ENCODE results near the gene IL10RA.
"Not testable (repeated sequence)": the region's sequence is repeated elsewhere in the genome, so short reads cannot be mapped to it uniquely, and the experiment has no call there.

Gene IL10RA

DNA sequence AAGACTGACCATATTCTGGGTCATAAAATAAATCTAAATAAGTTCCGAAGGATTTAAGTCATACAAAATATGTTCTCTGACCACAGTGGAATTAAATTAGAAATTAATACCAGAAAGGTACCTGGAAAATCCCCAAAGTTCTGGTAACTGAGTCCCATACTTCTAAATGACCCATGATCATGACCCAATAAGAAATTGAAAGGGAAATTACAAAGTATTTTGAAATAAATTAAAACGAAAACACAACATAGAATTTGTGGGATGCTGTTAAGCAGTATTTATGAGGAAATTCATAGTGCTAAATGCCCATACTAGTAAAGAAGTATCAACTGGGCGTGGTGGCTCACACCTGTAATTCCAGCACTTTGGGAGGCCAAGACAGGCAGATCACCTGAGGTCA is 23.4 kb upstream of the IL10RA start:
- no peak for DNase-seq

DNA sequence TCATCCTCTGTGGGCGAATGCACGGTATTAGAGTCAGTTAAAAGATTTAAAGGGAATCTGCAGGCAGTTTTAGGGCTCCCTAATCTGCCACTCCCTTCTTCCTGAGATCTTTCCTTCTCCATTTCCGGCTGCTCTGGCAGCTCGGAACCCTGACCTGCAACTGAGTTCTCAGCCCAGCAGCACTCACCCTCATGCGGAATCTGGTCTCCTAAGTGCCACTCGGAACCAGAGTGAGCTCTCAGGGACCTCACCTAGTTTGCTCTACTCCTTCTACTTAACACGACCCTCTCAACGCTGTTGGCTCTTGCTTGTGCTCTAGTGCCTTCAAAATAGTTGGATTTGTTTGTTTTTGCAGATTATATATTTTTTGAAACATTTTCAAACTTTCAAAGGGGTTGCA is 19.3 kb upstream of the IL10RA start:
- DNase-seq = no peak

- no peak for DNase-seq
Observed at GRCh38 chr11:117969160-117969991, 16.8 kb upstream of the IL10RA start.

- no peak for DNase-seq
Observed at GRCh38 chr11:117970400-117971024, 15.7 kb upstream of the IL10RA start.

GRCh38 chr11:117972044-117972443 is 14.2 kb upstream of the IL10RA start:
- DNase-seq = no peak

- no peak for DNase-seq
Observed at GRCh38 chr11:117972629-117973502, 13.3 kb upstream of the IL10RA start.

- DNase-seq = no peak
Observed at GRCh38 chr11:117973503-117973860, 12.7 kb upstream of the IL10RA start.

DNA sequence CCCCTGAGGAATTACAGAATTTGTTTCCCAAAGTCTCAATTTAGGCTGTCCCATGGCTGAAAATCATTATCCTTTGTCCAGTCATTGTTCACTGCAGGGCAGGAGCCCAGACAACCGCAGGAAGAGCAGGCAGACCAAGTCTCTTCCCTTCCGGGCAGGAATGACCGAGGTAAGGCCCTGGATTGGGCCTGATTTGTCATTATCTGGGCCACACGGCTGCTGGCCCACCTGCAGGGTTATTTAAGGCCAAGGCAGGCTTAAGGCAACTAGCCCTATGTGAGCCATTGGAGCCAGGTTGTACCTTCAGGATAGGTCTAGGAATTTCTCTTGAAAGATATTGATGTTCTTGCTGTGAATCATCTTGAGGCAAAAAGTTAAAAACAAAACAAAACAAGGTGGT is 9.7 kb upstream of the IL10RA start:
- DNase-seq = no peak

GRCh38 chr11:117977029-117977428 is 9.2 kb upstream of the IL10RA start:
- no peak for DNase-seq

DNA sequence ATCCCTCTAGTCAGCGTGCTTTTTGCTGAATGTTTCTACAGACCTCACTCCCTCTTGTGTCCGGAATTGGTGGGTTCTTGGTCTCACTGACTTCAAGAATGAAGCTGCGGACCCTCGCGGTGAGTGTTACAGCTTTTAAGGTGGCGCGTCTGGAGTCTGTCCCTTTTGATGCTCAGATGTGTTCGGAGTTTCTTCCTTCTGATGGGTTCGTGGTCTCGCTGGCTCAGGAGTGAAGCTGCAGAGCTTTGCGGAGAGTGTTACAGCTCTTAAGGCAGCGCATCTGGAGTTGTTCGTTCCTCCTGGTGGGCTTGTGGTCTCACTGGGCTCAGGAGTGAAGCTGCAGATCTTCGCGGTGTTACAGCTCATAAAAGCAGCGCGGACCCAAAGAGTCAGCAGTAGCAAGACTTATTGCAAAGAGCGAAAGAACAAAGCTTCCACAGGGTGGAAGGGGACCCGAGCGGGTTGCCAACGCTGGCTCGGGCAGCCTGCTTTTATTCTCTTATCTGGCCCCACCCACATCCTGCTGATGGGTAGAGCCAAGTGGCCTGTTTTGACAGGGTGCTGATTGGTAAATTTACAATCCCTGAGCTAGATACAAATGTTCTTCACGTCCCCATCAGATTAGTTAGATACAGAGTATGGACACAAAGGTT is 8.5 kb upstream of the IL10RA start:
- DNase-seq = not testable (repeated sequence)

DNA sequence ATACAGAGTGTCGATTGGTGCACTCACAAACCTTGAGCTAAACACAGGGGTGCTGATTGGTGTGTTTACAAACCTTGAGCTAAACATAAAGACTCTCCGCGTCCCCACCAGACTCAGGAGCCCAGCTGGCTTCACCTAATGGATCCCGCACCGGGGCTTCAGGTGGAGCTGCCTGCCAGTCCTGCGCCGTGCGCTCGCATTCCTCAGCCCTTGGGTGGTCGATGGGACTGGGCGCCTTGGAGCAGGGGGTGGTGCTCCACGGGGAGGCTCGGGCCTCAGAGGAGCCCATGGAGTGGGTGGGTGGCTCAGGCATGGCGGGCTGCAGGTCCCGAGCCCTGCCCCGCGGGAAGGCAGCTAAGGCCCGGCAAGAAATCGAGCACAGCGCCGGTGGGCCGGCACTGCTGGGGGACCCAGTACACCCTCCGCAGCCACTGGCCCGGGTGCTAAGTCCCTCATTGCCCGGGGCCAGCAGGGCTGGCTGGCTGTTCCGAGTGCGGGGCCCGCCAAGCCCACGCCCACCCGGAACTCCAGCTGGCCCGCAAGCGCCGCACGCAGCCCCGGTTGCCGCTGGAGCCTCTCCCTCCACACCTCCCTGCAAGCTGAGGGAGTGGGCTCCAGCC is 7.8 kb upstream of the IL10RA start:
- not testable (repeated sequence) for DNase-seq

DNA sequence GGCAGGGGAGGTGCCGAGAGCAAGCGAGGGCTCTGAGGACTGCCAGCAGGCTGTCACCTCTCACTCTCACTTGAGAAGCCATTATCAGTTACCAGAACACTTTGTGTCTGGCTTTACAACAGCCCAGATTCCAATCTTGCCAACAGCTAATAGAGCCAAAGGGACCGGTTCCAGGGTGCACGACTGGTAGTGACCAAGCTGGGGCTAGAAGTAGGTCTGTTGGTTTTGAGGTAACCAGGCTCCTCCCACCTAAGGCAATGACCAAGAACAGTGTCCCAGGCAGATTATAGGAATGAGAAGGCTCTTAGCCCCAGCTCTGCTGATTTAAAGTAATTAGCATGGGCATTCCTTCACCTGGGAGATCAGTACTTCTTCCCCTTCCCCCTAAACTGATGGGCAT is 7.2 kb upstream of the IL10RA start:
- DNase-seq = no peak

- no peak for DNase-seq
Observed at GRCh38 chr11:117979481-117980211, 6.5 kb upstream of the IL10RA start.

- DNase-seq = no peak
Observed at GRCh38 chr11:117980280-117980679, 5.9 kb upstream of the IL10RA start.

DNA sequence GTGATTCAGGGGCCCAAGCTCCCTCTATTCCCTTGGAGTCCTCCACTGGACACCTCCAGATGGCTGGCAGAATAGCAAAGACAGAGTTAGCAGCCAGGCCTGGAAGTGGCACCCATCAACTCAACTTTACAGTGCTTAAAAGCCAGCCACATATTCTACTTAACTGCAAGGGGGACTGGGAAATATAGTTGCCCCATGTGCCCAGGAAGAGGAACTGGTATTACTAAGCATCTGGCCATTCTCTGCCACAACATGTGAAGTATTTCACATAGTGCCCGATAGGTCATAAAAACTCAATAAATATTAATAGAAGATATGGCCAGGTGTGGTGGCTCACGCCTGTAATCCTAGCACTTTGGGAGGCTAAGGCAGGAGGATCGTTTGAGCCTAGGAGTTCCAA is 5.5 kb upstream of the IL10RA start:
- no peak for DNase-seq

GRCh38 chr11:117983163-117983475 is 3.1 kb upstream of the IL10RA start:
- no peak for DNase-seq

- DNase-seq = no peak
Observed at GRCh38 chr11:117984476-117984875, 1.7 kb upstream of the IL10RA start.

- no peak for DNase-seq
Observed at GRCh38 chr11:117986981-117987574, 884 bp downstream of the IL10RA start.

DNA sequence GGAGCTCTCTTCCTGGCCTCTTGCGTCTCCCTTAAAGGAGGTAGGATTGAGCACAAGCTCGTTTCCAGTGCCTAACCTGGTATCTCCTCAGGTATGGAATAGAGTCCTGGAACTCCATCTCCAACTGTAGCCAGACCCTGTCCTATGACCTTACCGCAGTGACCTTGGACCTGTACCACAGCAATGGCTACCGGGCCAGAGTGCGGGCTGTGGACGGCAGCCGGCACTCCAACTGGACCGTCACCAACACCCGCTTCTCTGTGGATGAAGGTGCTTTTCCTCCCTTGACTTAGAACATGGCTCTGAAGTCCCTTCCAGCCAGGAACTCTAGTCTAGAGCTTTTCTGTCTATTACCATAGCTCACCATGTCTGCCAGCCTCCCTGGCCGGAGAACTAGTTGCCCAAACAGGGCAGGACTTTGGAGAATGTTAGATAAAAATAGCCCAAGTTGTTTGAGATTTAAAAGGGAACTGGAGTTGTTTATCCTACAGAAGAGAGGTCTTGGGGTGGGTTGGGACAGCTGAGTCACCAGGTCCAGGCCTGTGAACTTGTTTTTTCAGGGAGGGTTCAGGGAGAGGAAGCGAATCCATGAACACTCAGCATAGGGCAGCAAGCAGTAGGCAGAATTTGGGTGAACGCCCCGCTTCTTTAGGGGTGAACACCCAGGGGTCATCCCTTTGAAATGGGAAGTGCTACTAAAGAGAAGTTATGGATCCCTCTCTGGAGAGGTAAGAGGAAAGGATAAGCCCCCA is 3.3 kb downstream of the IL10RA start:
- DNase-seq = no peak

DNA sequence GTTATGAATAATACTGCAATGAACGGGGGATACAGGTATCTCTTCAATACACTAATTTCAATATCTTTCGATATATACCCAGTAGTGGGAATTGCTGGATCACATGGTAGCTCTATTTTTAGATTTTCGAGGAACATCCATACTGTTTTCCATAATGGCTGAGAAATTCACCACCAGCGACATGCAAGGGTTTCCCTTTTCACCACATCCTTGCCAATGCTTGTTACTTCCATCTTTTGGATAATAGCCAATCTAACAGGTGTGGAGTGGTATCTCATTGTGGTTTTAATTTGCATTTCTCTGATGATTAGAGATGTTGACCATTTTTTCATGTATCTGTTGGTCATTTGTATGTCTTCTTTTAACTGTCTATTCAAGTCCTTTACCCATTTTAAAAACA is 5.9 kb downstream of the IL10RA start:
- no peak for DNase-seq

GRCh38 chr11:117992620-117993019 is 6.4 kb downstream of the IL10RA start:
- no peak for DNase-seq

Measured in right forelimb (tissue), 1 donor.